GM12878 (cell line): Measurements from ENCODE around the gene PLCB2. TPM values are rescaled to one million over a fixed set of nuclear protein-coding genes. Genes with fewer than 3 reads are reported as not detected.

Experiments
- ATAC-seq: fragments of 200-7000 bp; cut with Tn5 transposase; 3 replicates; pipeline ENCODE4 v1.9.1; 2020; ENCODE audit warnings: mild to moderate bottlenecking, moderate library complexity
- BruUV-seq: library from RNA; stranded (reverse); fragments of 400-500 nt; replicated peaks from 2 replicates; lab custom pipeline; 2021; lab: Mats Ljungman, UMichigan
- CTCF ChIA-PET: fragments of 300-600 bp; sonication (Branson Sonifier 250); formaldehyde crosslinking; extraction: SDS; loops from one replicate; lab custom pipeline; 2021; ENCODE audit warnings: inconsistent platforms; lab: Yijun Ruan, JAX
- POLR2A ChIA-PET: fragments of 350-600 bp; formaldehyde crosslinking; extraction: SDS; loops from one replicate; lab custom pipeline; 2021; ENCODE audit warnings: inconsistent platforms; lab: Charles Lee
- RAD21 ChIA-PET: fragments of 300-600 bp; sonication (Branson Sonifier 250); formaldehyde crosslinking; loops from one replicate; lab custom pipeline; 2023; ENCODE audit warnings: antibody characterized with exemption; ENCODE audit not compliant: unreplicated experiment; lab: Charles Lee
- SMC1A ChIA-PET: fragments of 300-600 bp; sonication (Branson Sonifier 250); formaldehyde crosslinking; loops from one replicate; lab custom pipeline; 2023; ENCODE audit not compliant: unreplicated experiment, uncharacterized antibody; lab: Charles Lee
- DNase-seq: peaks from one replicate; pipeline ENCODE4 v3.0.0-alpha.2; 2011; ENCODE audit warnings: low read depth, low spot score
- FAIRE-seq: peaks from 3 replicates; lab custom pipeline; 2011; peaks lifted over from hg19 to GRCh38; lab: Jason Lieb, UNC
- H2AFZ ChIP-seq: 2 replicates; pipeline ENCODE4 v1.6.0; 2011; ENCODE audit warnings: low read depth, low read length, control low read depth; ENCODE audit not compliant: control insufficient read depth
- H3K27ac ChIP-seq: 2 replicates; pipeline ENCODE4 v1.5.1; 2011; ENCODE audit warnings: control low read depth; ENCODE audit not compliant: control insufficient read depth, insufficient read depth
- H3K27me3 ChIP-seq, 2 experiments: replicated peaks in 1 of 2; 2 replicates each; pipeline versions ENCODE4 v1.6.0 to v1.6.1; 2011; ENCODE audit warnings: low read length in 1 of 2; ENCODE audit not compliant: control insufficient read depth in 2 of 2, insufficient read depth in 2 of 2
- H3K36me3 ChIP-seq, 2 experiments: 2 replicates each; pipeline ENCODE4 v1.5.1; 2011; ENCODE audit warnings: low read length in 1 of 2; ENCODE audit not compliant: control insufficient read depth in 2 of 2, insufficient read depth in 2 of 2
- H3K4me1 ChIP-seq: 2 replicates; pipeline ENCODE4 v1.6.1; 2011; ENCODE audit warnings: mild to moderate bottlenecking, low read length, moderate library complexity, mixed read lengths; ENCODE audit not compliant: control insufficient read depth, insufficient read depth
- H3K4me2 ChIP-seq: 2 replicates; pipeline ENCODE4 v1.6.0; 2011; ENCODE audit warnings: control low read depth; ENCODE audit not compliant: control insufficient read depth, insufficient read depth
- H3K4me3 ChIP-seq: fragments of 200-600 bp; sonication (generic); 2 replicates; pipeline ENCODE4 v1.5.1; 2016
- H3K79me2 ChIP-seq: 2 replicates; pipeline ENCODE4 v1.6.0; 2011; ENCODE audit warnings: low read length; ENCODE audit not compliant: control insufficient read depth, insufficient read depth
- H3K9ac ChIP-seq: 2 replicates; pipeline ENCODE4 v1.8.0; 2011; ENCODE audit warnings: low read length, control low read depth, mixed read lengths; ENCODE audit not compliant: control insufficient read depth, insufficient read depth
- H3K9me3 ChIP-seq: replicated peaks from 3 replicates; pipeline ENCODE4 v1.5.1; 2011; ENCODE audit warnings: mild to moderate bottlenecking, low read length; ENCODE audit not compliant: control insufficient read depth, insufficient read depth
- H4K20me1 ChIP-seq: 2 replicates; pipeline ENCODE4 v1.6.0; 2011; ENCODE audit not compliant: control insufficient read depth, insufficient read depth
- CBX5 ChIP-seq: sonication (generic); IDR thresholded peaks from 2 replicates; pipeline ENCODE4 v1.6.1; 2016; ENCODE audit warnings: low read depth, moderate library complexity, mild to moderate bottlenecking, inconsistent platforms
- ESRRA ChIP-seq: IDR thresholded peaks from 2 replicates; pipeline ENCODE4 v1.6.1; 2012; ENCODE audit warnings: mild to moderate bottlenecking, low read length, improper control_type of control experiment
- FOXM1 ChIP-seq: IDR thresholded peaks from 2 replicates; pipeline ENCODE4 v1.6.1; 2012; ENCODE audit warnings: low read depth, mild to moderate bottlenecking, inconsistent platforms, low read length, moderate library complexity
- IKZF1 ChIP-seq: fragments of 450-650 bp; conservative IDR thresholded peaks from 2 replicates; pipeline ENCODE4 v1.6.1; 2017; ENCODE audit warnings: antibody characterized with exemption, mild to moderate bottlenecking
- JUNB ChIP-seq: IDR thresholded peaks from 2 replicates; pipeline ENCODE4 v1.6.1; 2016; ENCODE audit warnings: antibody characterized with exemption, mild to moderate bottlenecking
- PAX5 ChIP-seq: IDR thresholded peaks from 2 replicates; pipeline ENCODE4 v1.6.1; 2011; ENCODE audit warnings: low read depth, low read length, borderline replicate concordance
- PAX8 ChIP-seq: fragments of 450-650 bp; IDR thresholded peaks from 2 replicates; pipeline ENCODE4 v1.6.1; 2017; ENCODE audit warnings: mild to moderate bottlenecking, moderate library complexity
- RBBP5 ChIP-seq: fragments of 200-600 bp; sonication (generic); conservative IDR thresholded peaks from 2 replicates; pipeline ENCODE4 v1.6.1; 2016
- WGBS: methylation state at CpG from one replicate; pipeline ENCODE4 v1.1.6; 2016; ENCODE audit warnings: low lambda C conversion rate; ENCODE audit not compliant: insufficient replicate concordance, insufficient coverage; ENCODE audit errors: missing lambda C conversion rate; 5-methylcytosine and 5-hydroxymethylcytosine counted together
- in situ Hi-C: fragments of 300-500 bp; cut with MboI; formaldehyde crosslinking; loops from 9 replicates; pipeline ENCODE4 v1.14.3; 2018; ENCODE audit warnings: mixed read lengths
- intact Hi-C: fragments of 100-400 bp; cut with micrococcal nuclease; formaldehyde crosslinking; loops from one replicate; pipeline ENCODE4 v1.14.2; 2022; ENCODE audit not compliant: unreplicated experiment
- polyA plus RNA-seq, 11 experiments: library from polyadenylated mRNA; depleted of rRNA in 4 of 11; unstranded in 6 of 11; stranded (reverse) in 5 of 11; fragments of >200 nt; fragmentation: Nextera tagmentation in 4 of 11; fragmentation: Illumina TruSeq in 1 of 11; extraction: Ambion mirVana in 4 of 11; extraction: Trizol in 1 of 11; gene quantifications; 1 replicate in 1 of 11; 2 replicates in 10 of 11; pipeline versions ENCODE4 v1.2.1 to v1.2.3, GENCODE V29; 2011 to 2016; ENCODE audit warnings: inconsistent platforms in 2 of 11, missing spikeins in 2 of 11, low read depth in 1 of 11
- total RNA-seq, 4 experiments: library from RNA; depleted of rRNA in 3 of 4; stranded (reverse); fragments of >200 nt in 3 of 4; fragmentation: Illumina TruSeq in 1 of 4; extraction: Trizol in 1 of 4; gene quantifications; 2 replicates each; pipeline versions ENCODE4 v1.2.1 to v1.2.3, GENCODE V29; 2013 to 2021
- TF ChIP-seq, protein P1 (sequence below): fragments of 450-650 bp; IDR thresholded peaks from 2 replicates; pipeline ENCODE4 v1.6.1; 2018; ENCODE audit warnings: borderline replicate concordance, mild to moderate bottlenecking; ENCODE audit not compliant: partially characterized antibody

PLCB2 gene
- total and polyA plus RNA-seq, 10 of the 15 experiments (the other 5 are each of a cell fraction or from before 2014, with no cell fraction given): 1.2 to 39.4 (median 10.7) TPM

DNA sequence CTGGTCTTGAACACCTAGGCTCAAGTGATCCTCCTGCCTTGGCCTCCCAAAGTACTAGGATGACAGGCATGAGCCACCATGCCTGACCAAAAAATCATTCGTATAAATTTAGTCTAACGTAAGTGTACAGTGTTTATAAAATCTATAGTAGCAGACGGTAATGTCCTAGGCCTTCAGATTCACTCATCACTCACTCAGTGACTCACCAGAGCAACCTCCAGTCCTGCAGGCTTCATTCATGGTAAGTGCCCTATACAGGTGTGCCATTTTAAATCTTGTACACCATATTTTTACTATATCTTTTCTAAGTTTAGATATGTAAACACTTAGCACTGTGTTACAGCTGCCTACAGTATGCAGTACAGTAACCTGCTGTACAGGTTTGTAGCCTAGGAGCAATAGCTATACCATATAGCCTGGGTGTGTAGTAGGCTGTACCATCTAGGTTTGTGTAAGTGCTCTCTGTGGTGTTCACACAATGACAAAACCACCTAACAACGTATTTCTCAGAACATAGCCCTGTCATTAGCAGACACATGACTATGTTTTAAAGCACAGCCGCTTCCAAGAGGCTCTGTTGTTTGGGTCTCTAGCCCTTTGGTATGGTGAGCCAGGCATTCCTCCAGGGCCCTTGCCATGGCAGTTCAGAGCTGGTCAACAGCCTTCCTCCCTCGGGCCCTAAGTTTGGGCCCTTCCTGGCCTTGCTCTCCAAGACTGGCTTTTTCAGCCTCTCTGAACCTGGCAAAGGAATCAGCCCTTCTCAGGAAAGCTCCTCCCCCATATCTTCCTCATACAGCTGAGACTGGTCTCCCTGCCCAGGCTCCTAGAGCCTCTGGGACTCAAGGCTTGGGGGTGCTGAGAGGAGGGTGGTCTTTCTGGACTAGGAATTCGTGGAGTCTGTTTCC is 34.9 kb upstream of the PLCB2 start:
- H3K4me1 ChIP-seq: no peaks in the 10 kb centered on the region
- H3K4me2 ChIP-seq: no peak overlapping the region
- no peaks in the 10 kb centered on the region; a peak in 1 of 4 replicates for H3K27me3 ChIP-seq
- H2AFZ ChIP-seq: no peak overlapping the region
- no peaks in the 10 kb centered on the region for H4K20me1 ChIP-seq
- ChIA-PET SMC1A (interaction anchor here (0.7 to 1.5 kb wide), 4 partner anchors 23 to 80 kb away, joined by 3 read pairs; no protein-coding TSS in a partner anchor), POLR2A (no interaction called here), CTCF (interaction anchor here (0.8 to 13.7 kb wide), 22 partner anchors 8 to 178 kb away, joined by 3 to 336 read pairs (median 4); partner anchors contain the start of genes INAFM2, KNSTRN, PHGR1 and PLCB2), RAD21 (interaction anchor here (0.6 to 3.4 kb wide), 5 partner anchors 63 to 162 kb away, joined by 3 to 17 read pairs (median 4); partner anchors contain the start of gene IVD)
- no peaks in the 10 kb centered on the region for H3K36me3 ChIP-seq
- H3K9ac ChIP-seq: no peak overlapping the region
- DNase-seq (no peak), FAIRE-seq (no peak), ATAC-seq (no peak)
- intact Hi-C loops: loop anchor here (10.0 kb wide), 1 partner anchor 162 kb away; no protein-coding TSS in a partner anchor
- in situ Hi-C loops: no loop called here
- no peaks in the 10 kb centered on the region for H3K9me3 ChIP-seq
- H3K27ac ChIP-seq: no peak overlapping the region
- H3K79me2 ChIP-seq: no peaks in the 10 kb centered on the region
- 19% methylated on average over 7 of the region's 7 CpGs for WGBS
- no peak overlapping the region for H3K4me3 ChIP-seq
- no TSS peak for BruUV-seq
- TF ChIP-seq JUNB: no peak
- no peak for TF ChIP-seq CBX5
- no peak for TF ChIP-seq PAX8

DNA sequence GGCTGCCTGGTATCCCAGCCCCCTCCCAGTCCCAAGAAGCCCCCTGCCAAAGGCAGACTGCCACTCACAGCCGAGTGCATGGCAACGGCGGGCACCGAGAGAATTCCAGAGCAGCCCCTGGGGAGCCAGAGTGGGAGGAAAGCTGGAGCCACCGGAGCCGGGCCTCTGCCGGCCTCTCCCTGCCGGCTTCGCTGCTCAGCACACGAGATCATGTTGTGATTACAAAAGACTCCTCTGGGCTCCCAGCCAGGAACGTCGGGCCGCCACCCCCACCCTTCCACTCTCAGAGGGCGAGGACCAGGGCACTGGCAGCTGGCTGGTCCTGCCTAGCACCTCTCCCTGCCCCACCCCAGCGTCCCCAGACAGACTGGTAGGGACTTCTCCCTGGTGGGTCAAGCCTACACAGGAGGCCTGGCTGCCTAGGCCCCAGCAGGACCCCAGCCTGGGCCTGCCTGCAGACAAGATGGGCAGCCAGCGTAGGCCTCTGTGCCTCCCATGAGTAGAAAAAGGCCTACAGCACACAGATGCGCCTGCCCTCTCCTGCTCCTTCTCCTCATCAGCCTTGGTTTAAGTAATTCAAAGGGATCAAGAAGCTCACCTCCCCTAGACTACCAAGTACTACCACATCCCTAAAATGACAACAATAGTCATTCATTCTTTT is 33.1 kb upstream of the PLCB2 start, which contains the start of gene CCDC9B:
TSS of gene CCDC9B (minus strand) at position 200 of the 661 bp plus-strand sequence. CDS start at position 80, 120 bp downstream.
- H3K4me3 ChIP-seq: no peak within 1 kb of the TSS
- intact Hi-C loops: loop anchor here (10.0 kb wide), 1 partner anchor 164 kb away; no protein-coding TSS in a partner anchor
- no TSS peak for BruUV-seq
- H2AFZ ChIP-seq: no peak within 1 kb of the TSS
- H3K9me3 ChIP-seq: no peaks in the 10 kb centered on the region
- no peak within 1 kb of the TSS for H3K27ac ChIP-seq
- no peaks in the 10 kb centered on the region for H3K4me1 ChIP-seq
- no peaks in the 10 kb centered on the region for H3K36me3 ChIP-seq
- ATAC-seq (no peak), FAIRE-seq (no peak), DNase-seq (no peak)
- ChIA-PET SMC1A (interaction anchor here (0.6 to 0.9 kb wide), 2 partner anchors 18 to 1048 kb away, joined by 3 read pairs; no protein-coding TSS in a partner anchor), RAD21 (interaction anchor here (1.1 to 4.7 kb wide), 3 partner anchors 21 to 63 kb away, joined by 3 to 93 read pairs (median 3); no protein-coding TSS in a partner anchor), POLR2A (no interaction called here), CTCF (interaction anchor here (0.9 to 13.7 kb wide), 17 partner anchors 8 to 159 kb away, joined by 3 to 336 read pairs (median 4); partner anchors contain the start of genes INAFM2, IVD, KNSTRN and PLCB2)
- no peaks in the 10 kb centered on the region for H3K79me2 ChIP-seq
- in situ Hi-C loops: no loop called here
- 45% methylated on average over 14 of the region's 17 CpGs for WGBS
- H3K4me2 ChIP-seq: no peak within 1 kb of the TSS
- no peaks in the 10 kb centered on the region for H4K20me1 ChIP-seq
- no peak within 1 kb of the TSS for H3K9ac ChIP-seq
- no peaks in the 10 kb centered on the region; a peak in 1 of 4 replicates for H3K27me3 ChIP-seq
- TF ChIP-seq IKZF1: no peak
- TF ChIP-seq ESRRA: no peak
- TF ChIP-seq, protein P1, sequence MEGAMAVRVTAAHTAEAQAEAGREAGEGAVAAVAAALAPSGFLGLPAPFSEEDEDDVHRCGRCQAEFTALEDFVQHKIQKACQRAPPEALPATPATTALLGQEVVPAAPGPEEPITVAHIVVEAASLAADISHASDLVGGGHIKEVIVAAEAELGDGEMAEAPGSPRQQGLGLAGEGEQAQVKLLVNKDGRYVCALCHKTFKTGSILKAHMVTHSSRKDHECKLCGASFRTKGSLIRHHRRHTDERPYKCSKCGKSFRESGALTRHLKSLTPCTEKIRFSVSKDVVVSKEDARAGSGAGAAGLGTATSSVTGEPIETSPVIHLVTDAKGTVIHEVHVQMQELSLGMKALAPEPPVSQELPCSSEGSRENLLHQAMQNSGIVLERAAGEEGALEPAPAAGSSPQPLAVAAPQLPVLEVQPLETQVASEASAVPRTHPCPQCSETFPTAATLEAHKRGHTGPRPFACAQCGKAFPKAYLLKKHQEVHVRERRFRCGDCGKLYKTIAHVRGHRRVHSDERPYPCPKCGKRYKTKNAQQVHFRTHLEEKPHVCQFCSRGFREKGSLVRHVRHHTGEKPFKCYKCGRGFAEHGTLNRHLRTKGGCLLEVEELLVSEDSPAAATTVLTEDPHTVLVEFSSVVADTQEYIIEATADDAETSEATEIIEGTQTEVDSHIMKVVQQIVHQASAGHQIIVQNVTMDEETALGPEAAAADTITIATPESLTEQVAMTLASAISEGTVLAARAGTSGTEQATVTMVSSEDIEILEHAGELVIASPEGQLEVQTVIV: no peak
- no peak for TF ChIP-seq PAX5
- TF ChIP-seq FOXM1: no peak
- no peak for TF ChIP-seq RBBP5
